NCI-H345 (cell line): ENCODE measurements around the gene SPON2.

Source experiments
- DNase-seq: peaks from one replicate; lab custom pipeline; 2025; lab: John Stamatoyannopoulos, UW

Gene SPON2

GRCh38 chr4:1208970-1209704 is 36.8 kb upstream of the SPON2 start:
- no peak for DNase-seq

DNA sequence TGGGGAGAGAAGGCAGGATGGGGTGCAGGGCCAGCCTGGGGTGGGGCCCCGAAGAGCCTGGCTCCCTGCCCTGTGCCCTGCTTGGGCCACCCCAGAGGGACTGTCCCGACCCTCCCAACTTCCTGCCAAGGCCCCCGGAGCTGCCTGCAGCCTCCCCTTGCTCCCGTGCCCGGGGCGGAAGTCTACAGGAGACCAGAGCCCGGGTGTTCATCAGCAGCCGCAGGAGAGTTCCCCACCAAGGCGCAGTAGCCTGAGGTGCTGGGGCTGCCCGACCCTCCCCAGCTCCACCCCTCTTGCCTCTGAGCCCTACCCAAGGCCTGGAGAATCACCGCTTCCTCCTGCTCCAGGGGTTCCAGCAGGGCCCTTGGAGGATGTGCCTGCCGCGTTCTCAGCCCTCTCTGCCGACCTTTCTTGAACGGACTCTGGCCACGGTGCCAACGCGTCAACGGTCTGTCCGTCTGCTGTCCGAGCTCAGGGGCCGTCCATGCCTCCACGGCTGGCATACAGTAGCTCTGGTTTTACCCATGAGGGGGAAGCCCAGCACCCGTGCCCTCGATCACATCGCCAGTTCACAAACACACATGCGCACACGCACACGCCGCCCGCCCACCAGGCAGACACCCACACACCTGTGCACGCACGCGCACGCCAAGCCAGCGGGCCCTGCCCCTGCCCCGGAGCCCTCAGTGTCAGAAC is 36.0 kb upstream of the SPON2 start:
- no peak for DNase-seq

DNA sequence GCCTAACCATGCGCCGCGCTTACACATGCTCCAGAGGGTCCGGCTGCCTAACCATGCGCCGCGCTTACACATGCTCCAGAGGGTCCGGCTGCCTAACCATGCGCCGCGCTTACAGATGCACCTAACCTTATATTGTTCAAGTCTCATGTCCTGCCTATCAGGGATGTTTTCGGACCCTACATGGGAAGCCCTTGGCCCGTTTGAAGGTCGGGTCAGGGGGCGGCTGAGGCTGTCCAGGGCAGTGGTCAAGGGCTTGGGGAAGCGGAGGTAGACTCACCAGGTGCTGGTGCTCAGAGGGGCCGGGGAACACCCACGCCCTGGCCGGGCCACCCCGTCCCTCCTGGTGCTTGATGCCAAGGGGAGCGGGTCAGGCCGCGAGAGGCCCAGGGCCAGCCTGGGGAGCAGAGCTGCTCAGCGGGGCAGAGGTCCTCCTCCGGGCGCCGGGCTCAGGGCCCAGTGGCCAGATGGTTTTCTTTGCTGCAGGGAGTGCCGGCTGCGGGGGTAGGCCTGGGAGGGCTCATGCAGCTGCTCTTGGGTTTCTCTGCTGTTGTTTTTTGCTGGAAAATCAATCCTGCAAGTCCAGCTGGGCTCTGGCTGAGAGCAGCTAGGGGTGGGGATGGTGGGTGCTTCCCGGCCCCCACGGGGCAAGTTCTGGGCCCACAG is 35.4 kb upstream of the SPON2 start:
- no peak for DNase-seq

DNA sequence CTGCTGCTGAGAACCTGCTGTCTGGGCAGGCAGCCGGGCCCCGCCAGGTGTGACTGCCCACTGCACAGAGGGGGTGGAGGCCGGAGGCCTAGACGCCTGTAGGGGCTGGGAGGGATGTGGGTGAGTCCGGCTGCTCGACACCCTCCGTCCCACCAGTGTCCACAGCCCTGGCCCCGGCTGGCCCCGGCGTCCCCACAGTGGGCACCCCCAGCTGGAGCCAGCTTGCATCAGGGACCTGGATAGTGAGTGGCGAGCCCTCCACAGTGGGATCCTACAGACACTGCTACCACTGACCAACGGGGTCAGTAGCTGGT is 34.7 kb upstream of the SPON2 start:
- no peak for DNase-seq

DNA sequence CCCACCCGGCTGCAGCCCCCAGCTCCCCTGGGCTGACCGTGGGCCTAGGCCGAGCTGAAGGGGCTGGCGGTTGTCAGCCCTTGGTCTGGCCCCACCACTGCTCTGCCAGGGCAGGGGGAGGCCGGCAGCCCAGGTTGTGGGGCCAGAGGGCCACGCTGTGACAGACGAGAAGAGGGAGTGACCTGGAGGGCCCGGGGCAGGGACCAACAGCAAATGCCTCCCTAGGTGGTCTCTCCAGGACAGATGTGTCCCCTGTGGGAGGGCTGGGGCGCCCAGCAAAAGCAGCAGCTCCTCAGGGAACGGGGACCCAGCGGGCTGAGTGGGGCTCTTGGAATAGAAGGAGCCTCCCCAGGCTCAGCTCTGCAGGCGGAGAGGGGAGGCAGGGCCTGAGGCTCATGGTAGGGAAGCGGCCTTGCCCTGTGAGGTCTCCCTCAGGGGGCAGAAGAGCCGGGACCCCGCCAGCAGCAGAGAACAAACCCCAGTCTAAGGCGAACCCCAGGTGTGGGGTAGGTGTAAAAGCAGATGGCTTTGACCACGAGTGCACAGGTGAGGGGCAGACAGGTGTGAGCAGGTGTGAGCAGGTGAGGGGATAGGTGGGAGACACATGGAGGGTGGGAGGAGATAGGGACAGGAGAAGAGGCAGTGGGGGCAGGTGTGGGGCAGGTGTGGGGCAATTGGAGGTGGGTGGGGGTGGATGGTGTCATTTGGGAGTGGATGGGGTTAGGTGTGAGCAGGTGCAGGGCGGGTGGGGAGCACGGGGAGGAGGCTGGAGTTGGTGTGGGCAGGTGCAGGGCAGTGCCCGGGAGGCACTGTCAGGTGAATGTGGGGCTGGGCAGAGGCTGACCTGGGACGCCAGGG is 34.1 kb upstream of the SPON2 start:
- DNase-seq, result no peak

DNA sequence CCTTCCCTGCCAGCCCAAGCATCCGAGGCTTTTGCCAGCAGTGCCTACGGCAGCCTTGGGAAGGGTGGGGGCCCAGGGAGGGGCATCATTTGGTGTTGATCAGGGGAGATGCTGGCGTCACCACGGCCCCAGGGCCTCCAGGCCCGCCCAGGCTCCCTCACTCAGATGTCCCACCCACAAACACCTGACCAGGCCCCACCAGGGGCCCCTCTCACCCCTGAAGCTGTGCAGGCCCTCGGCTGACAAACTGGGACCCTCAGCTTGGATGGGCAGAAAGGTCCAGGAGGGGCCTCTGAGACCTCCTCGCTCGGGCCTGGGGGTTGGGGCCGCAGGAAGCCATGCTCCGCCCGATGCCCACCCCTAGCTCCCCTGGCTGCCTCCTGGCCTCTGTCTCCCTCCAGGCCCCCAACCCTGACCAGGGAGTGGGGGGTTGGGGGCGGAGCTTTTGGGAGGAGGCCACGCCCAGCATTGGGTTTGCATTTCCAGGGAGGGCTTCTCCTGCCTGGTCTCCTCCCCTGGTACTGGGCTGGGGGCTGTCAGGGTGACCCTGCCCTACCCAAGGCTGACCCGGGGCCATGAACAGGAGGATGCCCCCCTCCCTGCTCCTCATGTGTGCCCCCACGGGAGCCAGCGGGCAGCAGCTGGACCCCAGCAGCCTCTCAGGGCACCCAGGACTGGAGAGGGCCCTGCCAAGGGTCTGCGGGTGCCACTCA is 33.4 kb upstream of the SPON2 start:
- no peak for DNase-seq

DNA sequence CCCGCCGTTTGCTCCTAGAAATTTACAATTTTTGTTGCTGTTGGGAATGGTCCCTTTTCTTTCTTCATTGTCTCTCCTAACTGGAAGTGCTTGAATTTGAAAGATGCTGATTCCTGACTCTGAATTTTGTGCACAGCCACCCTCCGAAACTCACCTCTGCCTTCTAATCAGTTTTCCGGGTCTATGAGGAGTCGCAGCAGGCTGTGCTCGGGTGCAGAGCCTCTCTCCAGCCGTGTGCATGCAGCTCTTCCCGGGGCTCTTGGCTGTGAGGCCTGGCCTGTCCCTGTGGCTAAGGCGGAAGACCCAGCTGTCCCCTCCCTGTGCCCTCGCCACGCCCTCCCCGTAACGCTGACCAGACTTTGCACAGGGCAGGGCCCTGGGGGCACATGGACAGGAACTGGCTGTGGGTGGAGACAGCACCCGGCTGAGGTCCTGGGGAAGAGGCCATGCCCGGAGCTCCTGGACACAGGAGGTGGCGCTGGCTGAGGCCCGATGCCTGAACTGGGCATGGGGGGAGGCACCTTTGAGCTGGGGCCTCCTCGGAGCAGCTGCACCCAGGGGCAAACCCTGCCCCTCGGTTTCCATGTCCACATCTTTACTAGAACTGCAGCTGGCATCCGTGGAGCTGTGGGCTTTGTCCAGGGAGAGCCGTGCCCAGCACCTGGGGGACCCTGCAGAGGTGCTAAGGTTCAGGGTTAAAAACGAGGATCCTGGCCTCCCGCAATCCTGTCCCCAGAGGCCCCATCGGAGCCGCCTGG is 32.6 kb upstream of the SPON2 start:
- no peak for DNase-seq

DNA sequence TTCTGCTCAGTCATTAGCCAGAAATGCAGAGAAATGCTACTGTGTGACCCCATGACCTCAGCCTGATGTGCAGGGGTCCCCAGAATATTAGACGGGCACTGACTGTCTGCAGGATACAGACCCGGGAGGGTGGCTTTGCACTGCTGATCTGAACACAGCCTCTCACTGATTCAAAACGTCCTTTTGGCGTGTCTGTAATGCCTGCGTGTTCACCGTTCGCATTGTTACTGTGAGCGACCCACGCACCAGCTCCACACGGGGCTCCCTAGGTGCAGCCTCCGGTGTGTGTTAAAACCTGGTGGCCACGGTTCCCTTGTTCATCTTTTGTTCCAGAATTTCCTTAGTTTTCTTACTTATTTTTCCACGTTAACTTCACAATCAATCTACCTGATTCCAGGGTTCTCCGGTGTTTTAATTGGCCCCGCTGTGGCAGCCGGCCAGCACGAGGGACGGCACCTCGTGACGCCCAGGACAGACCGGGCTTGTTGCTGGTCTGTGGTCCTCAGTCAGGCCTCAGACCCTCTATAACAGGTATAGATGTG is 32.0 kb upstream of the SPON2 start:
- DNase-seq, result no peak

DNA sequence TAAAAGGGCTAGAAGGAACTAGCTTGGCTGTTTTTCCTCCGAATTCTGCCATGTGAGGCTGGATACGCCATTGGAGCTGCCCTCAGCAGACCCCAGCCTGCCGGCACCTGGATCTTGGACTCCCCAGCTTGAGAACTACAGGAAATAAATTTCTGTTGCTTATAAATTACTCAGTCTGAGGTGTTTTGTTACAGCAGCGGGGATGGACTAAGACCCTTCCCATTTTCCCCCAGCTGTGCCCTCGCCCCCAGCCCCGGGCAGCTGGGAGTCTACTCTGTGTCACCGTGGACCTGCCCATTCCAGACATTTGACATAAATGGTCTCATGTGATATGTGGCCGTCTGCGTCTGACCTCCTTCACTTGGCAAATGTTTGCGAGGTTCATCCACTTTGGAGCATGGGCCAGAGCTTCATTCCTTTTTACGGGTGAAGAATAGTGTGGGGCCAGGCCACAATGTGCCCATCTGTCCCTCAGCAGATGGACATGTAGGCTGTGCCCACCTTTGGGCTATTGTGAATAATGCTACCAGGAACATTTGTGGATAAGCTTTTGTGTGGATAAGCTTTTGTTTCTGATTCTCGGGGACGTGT is 30.7 kb upstream of the SPON2 start:
- DNase-seq, result no peak

DNA sequence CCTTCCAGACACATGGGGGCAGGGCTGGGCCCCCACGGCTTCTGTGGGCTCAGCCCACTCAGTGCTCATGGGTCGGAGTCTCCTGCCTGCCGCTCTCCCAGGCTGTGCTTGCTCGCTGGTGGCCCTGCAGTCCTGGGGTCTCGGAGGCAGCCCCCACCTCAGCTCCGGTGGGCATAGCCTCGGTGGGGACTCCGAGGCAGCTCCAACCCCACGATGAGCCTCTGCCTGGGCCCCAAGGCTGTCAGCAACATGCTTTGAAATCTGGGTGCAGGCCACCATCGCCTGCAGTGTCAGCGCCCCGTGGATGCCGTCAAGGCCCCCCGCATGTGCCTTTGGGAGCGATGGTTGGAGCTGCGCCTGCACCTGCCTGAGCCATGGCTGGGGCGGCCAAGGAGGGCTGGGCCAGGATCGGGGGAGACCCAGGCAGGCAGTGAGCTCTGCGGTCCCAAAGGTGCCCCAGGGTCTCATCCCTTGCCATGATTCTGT is 30.2 kb upstream of the SPON2 start:
- DNase-seq, result no peak

GRCh38 chr4:1201851-1202525 is 29.6 kb upstream of the SPON2 start:
- DNase-seq, result no peak

DNA sequence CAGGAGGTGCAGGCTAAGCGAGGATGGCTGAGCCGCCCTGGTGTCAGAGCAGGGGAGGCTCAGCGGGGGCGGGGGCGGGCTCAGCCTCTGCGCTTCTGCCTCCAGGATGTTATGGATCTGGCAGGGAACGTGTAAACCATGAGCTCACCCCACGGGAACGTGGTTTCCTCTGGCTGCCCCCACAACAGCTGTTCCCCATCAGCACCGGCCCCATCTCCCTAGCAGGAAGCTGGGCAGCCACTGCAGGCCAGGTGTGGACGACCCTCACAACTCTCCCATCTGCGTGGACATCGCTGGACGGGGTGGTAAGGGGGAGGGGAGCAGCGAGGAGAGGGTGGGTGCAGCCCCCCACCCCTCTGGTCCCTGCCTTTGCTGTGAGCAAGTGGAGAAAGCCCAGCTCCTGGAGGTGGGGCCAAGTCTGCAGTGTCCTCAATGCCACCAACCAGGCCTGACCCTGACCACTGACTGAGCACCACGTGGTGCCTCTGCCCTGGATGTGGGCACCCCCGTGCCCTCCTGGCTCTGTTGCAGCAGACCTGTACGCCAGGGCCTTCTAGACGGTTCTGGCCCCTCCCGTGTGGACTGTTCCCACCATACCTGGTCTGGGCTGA is 28.1 kb upstream of the SPON2 start:
- no peak for DNase-seq

- DNase-seq, result no peak
Observed at GRCh38 chr4:1199556-1200331, 27.4 kb upstream of the SPON2 start.

DNA sequence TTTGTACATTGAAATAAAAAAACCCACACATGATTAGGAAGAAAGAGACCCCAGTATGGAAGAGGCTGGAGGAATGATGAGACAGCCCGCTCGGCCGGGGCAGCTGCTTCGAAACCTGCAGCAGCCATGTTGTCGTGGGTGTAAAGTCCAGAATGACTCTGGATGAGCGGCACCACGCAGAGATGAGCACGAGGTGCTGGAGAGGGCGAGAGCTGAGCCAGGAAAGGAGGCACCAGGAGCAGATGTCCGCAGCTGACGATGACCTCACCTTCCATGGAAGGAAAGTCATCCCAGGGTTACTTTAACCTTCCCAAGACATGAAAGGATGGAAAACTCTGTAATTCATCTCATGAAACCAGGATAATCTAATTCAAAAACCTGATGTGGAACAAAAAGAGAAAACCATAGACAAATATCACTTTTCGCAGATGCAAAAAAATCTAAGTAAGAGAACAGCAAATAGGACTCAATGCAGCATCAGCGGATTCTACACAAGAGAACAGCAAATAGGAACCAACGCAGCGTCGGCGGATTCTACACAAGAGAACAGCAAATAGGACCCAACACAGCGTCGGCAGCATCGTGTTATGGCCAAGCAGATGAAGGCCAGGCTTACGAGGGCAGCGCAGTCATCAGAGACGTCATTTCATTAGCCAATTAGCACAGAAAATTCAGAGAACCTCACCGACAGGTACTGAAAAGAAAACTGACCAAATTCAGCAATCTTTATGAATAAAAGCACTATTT is 25.9 kb upstream of the SPON2 start:
- DNase-seq, result no peak

DNA sequence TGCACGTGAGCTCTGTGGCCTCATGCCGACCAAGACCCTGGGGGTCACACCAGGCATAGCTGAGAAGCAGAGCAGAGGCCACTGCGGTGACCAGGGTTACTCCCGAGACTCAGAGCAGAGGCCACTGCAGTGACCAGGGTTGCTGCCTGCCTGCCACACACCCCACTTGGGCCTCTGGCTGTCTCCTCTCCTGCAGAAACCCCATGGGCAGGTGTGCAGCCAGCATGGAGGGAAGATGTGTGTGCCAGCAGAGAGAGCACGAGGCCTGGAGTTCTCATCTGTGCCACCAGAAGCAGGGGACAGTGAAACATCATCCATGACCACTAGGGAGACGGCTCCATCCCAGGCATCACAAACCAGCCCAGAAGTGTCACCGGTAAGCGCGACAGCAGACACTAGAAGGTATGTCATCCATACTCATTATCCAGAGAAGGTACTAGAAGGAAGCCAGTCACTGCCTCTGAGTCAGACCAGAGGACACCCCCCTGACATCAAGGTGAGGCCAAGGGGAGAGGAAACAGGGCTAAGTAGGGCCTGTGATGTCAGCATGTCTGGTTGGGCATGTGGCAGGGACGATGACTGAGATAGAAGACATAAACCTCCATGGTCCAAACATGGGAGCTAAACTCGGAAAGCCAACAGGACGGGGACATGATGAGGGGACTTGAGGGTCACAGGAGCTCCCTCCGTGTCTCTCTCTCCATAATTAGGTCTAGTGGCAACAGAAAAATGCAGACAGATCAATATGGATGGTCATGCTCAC is 24.2 kb upstream of the SPON2 start:
- DNase-seq, result no peak

DNA sequence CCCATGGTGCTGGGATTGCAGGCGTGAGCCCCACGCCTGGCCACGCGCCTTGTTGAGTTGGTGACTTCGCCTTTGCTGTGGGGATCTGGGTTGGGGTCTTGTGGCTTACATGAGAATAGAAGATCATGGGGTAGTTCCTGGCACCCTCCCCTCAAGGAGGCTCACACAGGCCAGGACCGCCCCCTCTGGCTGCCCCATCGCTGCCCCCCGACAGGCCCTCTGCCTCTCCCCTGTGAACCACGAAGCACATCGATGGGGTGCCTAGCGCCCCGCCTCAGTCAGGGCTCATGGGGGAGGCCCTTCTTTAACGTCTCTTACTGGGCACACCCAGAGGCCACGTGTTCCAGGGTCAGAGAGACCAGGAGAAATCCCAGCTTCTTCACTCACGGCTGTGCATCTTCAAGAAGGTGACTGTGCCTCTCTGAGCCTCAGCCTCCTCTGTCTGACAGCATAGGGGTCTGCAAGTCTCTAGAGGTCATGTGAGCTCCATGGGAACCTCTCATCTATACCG is 23.6 kb upstream of the SPON2 start:
- no peak for DNase-seq
